Calu3 (cell line): ENCODE results near the gene PIP4K2C. TPM values are rescaled to one million over a fixed set of nuclear protein-coding genes. Genes with fewer than 3 reads are reported as not detected.

Experiments
- BruUV-seq: library from RNA; stranded (reverse); fragments of 400-500 nt; replicated peaks from 2 replicates; lab custom pipeline; 2021; lab: Mats Ljungman, UMichigan
- CTCF ChIA-PET: fragments of 300-600 bp; sonication (Branson Sonifier 250); formaldehyde crosslinking; loops from one replicate; lab custom pipeline; 2022; ENCODE audit warnings: antibody characterized with exemption; lab: Charles Lee
- DNase-seq: peaks from one replicate; pipeline ENCODE4 v3.0.0; 2022
- H3K27ac Mint-ChIP-seq: one replicate; pipeline ENCODE4 v1.8.0; 2022; ENCODE audit warnings: mixed read lengths; ENCODE audit not compliant: unreplicated experiment
- H3K27me3 Mint-ChIP-seq: one replicate; pipeline ENCODE4 v1.8.0; 2022; ENCODE audit warnings: mixed read lengths; ENCODE audit not compliant: unreplicated experiment
- H3K36me3 Mint-ChIP-seq: one replicate; pipeline ENCODE4 v1.8.0; 2022; ENCODE audit warnings: mild to moderate bottlenecking, moderate library complexity, mixed read lengths; ENCODE audit not compliant: insufficient read depth, unreplicated experiment
- H3K4me1 Mint-ChIP-seq: one replicate; pipeline ENCODE4 v1.8.0; 2022; ENCODE audit warnings: mild to moderate bottlenecking, low read depth, mixed read lengths; ENCODE audit not compliant: unreplicated experiment
- H3K4me3 Mint-ChIP-seq: one replicate; pipeline ENCODE4 v1.8.0; 2022; ENCODE audit warnings: mild to moderate bottlenecking, low read depth, moderate library complexity, mixed read lengths; ENCODE audit not compliant: unreplicated experiment
- H3K9me3 Mint-ChIP-seq: one replicate; pipeline ENCODE4 v1.8.0; 2022; ENCODE audit warnings: low read depth, mixed read lengths; ENCODE audit not compliant: unreplicated experiment
- intact Hi-C: fragments of 100-400 bp; cut with micrococcal nuclease; formaldehyde crosslinking; loops from one replicate; pipeline ENCODE4 v1.10.0; 2022; ENCODE audit not compliant: unreplicated experiment
- total RNA-seq: library from RNA; stranded (reverse); gene quantifications from 2 replicates; pipeline ENCODE4 v1.2.3, GENCODE V29; 2022
- TF ChIP-seq, protein P1 (sequence below): fragments of 200-600 bp; IDR thresholded peaks from one replicate; pipeline ENCODE4 v1.8.0; 2022; ENCODE audit warnings: antibody characterized with exemption; ENCODE audit not compliant: unreplicated experiment

PIP4K2C gene
- total RNA-seq, 1 experiment from 2014 or later = 66.3 TPM

GRCh38 chr12:57630891-57631433 lies 40.0 kb downstream of the PIP4K2C start:
- no peak overlapping the region for H3K27ac Mint-ChIP-seq
- no peaks in the 10 kb centered on the region for H3K9me3 Mint-ChIP-seq
- TF ChIP-seq, protein P1, sequence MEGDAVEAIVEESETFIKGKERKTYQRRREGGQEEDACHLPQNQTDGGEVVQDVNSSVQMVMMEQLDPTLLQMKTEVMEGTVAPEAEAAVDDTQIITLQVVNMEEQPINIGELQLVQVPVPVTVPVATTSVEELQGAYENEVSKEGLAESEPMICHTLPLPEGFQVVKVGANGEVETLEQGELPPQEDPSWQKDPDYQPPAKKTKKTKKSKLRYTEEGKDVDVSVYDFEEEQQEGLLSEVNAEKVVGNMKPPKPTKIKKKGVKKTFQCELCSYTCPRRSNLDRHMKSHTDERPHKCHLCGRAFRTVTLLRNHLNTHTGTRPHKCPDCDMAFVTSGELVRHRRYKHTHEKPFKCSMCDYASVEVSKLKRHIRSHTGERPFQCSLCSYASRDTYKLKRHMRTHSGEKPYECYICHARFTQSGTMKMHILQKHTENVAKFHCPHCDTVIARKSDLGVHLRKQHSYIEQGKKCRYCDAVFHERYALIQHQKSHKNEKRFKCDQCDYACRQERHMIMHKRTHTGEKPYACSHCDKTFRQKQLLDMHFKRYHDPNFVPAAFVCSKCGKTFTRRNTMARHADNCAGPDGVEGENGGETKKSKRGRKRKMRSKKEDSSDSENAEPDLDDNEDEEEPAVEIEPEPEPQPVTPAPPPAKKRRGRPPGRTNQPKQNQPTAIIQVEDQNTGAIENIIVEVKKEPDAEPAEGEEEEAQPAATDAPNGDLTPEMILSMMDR = no peak
- H3K36me3 Mint-ChIP-seq = peaks cover 17% of the 10 kb centered on the region
- intact Hi-C loops = loop anchor here (10.0 kb wide), 1 partner anchor 54 kb away; no protein-coding TSS in a partner anchor
- CTCF ChIA-PET = interaction anchor here (0.5 kb wide), 1 partner anchor 257 kb away, joined by 3 read pairs; no protein-coding TSS in a partner anchor
- no TSS peak for BruUV-seq
- DNase-seq = no peak
- no peak overlapping the region for H3K4me3 Mint-ChIP-seq
- H3K4me1 Mint-ChIP-seq = peaks cover 20% of the 10 kb centered on the region
- H3K27me3 Mint-ChIP-seq = peaks cover 15% of the 10 kb centered on the region

- intact Hi-C loops = loop anchor here (10.0 kb wide), 1 partner anchor 53 kb away; no protein-coding TSS in a partner anchor
- Mint-ChIP-seq H3K27me3 (peaks cover 8% of the 10 kb centered on the region), H3K36me3 (peaks cover 17% of the 10 kb centered on the region), H3K9me3 (no peaks in the 10 kb centered on the region), H3K27ac (no peak overlapping the region), H3K4me3 (peak overlapping the region; percentile 84), H3K4me1 (peaks cover 20% of the 10 kb centered on the region)
- no TSS peak for BruUV-seq
- TF ChIP-seq, protein P1 = no peak
- no peak for DNase-seq
- CTCF ChIA-PET = interaction anchor here (0.6 kb wide), 1 partner anchor 1185 kb away, joined by 5 read pairs; no protein-coding TSS in a partner anchor
Measured at GRCh38 chr12:57631566-57632072, 40.6 kb downstream of the PIP4K2C start.

- Mint-ChIP-seq H3K4me3 (peak overlapping the region; percentile 84), H3K36me3 (peaks cover 17% of the 10 kb centered on the region), H3K27me3 (peaks cover 2% of the 10 kb centered on the region), H3K9me3 (no peaks in the 10 kb centered on the region), H3K27ac (peak overlapping the region; percentile 14), H3K4me1 (peaks cover 20% of the 10 kb centered on the region)
- TF ChIP-seq, protein P1 = no peak
- intact Hi-C loops = loop anchor here (10.0 kb wide), 1 partner anchor 52 kb away; no protein-coding TSS in a partner anchor
- DNase-seq = peak; percentile 48
- CTCF ChIA-PET = interaction anchor here (0.6 to 1.2 kb wide), 5 partner anchors 27 to 1186 kb away, joined by 3 to 11 read pairs (median 4); partner anchors contain the start of gene DCTN2
- BruUV-seq = no TSS peak
Measured at GRCh38 chr12:57632073-57632957, 41.3 kb downstream of the PIP4K2C start.
